WTC11 (cell line): ENCODE data around the gene SYT13. TPM values are rescaled to one million over a fixed set of nuclear protein-coding genes. Genes with fewer than 3 reads are reported as not detected.
A peak's percentile ranks its signal among the peaks of the same experiment; 100 is the strongest.
"Not testable (repeated sequence)": the region's sequence is repeated elsewhere in the genome, so short reads cannot be mapped to it uniquely, and the experiment has no call there.

Experiments
- ATAC-seq: fragments of 200-7000 bp; cut with Tn5 transposase; 2 replicates; pipeline ENCODE4 v1.10.0; 2021; ENCODE audit warnings: mild to moderate bottlenecking, moderate library complexity
- CTCF ChIA-PET: fragments of 300-600 bp; sonication (Branson Sonifier 250); formaldehyde crosslinking; loops from one replicate; lab custom pipeline; 2021; ENCODE audit warnings: antibody characterized with exemption; lab: Charles Lee
- POLR2A ChIA-PET: fragments of 350-600 bp; sonication (Branson Sonifier 250); formaldehyde crosslinking; loops from one replicate; lab custom pipeline; 2021; ENCODE audit warnings: antibody characterized with exemption; lab: Charles Lee
- DNase-seq: peaks from one replicate; pipeline ENCODE4 v3.0.0; 2021; ENCODE audit warnings: low spot score
- H3K27ac Mint-ChIP-seq: 2 replicates; pipeline ENCODE4 v1.8.0; 2021; ENCODE audit warnings: mixed read lengths
- H3K27me3 Mint-ChIP-seq: 2 replicates; pipeline ENCODE4 v1.8.0; 2021; ENCODE audit warnings: low read depth, mild to moderate bottlenecking, moderate library complexity, mixed read lengths
- H3K36me3 Mint-ChIP-seq: 2 replicates; pipeline ENCODE4 v1.8.0; 2021; ENCODE audit warnings: mixed read lengths
- H3K4me1 Mint-ChIP-seq: 2 replicates; pipeline ENCODE4 v1.8.0; 2022; ENCODE audit warnings: mixed read lengths
- H3K4me3 Mint-ChIP-seq: 2 replicates; pipeline ENCODE4 v1.8.0; 2021; ENCODE audit warnings: mild to moderate bottlenecking, moderate library complexity, mixed read lengths
- H3K9me3 Mint-ChIP-seq: 2 replicates; pipeline ENCODE4 v1.8.0; 2021; ENCODE audit warnings: mixed read lengths
- ATF1 ChIP-seq: sonication (generic); formaldehyde crosslinking; IDR thresholded peaks from 2 replicates; pipeline ENCODE4 v1.8.1; 2023; ENCODE audit warnings: mild to moderate bottlenecking, moderate library complexity, missing genetic modification reagents
- CBFB ChIP-seq: sonication (generic); formaldehyde crosslinking; IDR thresholded peaks from 2 replicates; pipeline ENCODE4 v1.8.1; 2022; ENCODE audit warnings: mild to moderate bottlenecking, low read depth, missing genetic modification reagents
- CREB1 ChIP-seq: sonication (generic); formaldehyde crosslinking; IDR thresholded peaks from 2 replicates; pipeline ENCODE4 v1.8.0; 2023; ENCODE audit warnings: mild to moderate bottlenecking, missing genetic modification reagents
- CTCF ChIP-seq: fragments of 200-600 bp; IDR thresholded peaks from 2 replicates; pipeline ENCODE4 v1.8.0; 2022; ENCODE audit warnings: antibody characterized with exemption
- ELF4 ChIP-seq: sonication (generic); formaldehyde crosslinking; IDR thresholded peaks from 2 replicates; pipeline ENCODE4 v1.8.1; 2022; ENCODE audit warnings: low read depth, mild to moderate bottlenecking, moderate library complexity, missing genetic modification reagents
- EMX1 ChIP-seq: fragments of 250-450 bp; sonication (Bioruptor Pico); IDR thresholded peaks from 2 replicates; pipeline ENCODE4 v1.8.0; 2021; ENCODE audit warnings: mild to moderate bottlenecking
- ETV6 ChIP-seq: sonication (generic); formaldehyde crosslinking; IDR thresholded peaks from 2 replicates; pipeline ENCODE4 v1.8.1; 2022; ENCODE audit warnings: mild to moderate bottlenecking, missing genetic modification reagents
- FOXJ3 ChIP-seq: sonication (generic); formaldehyde crosslinking; IDR thresholded peaks from 2 replicates; pipeline ENCODE4 v1.9.0; 2021; ENCODE audit warnings: missing genetic modification reagents, mild to moderate bottlenecking, borderline replicate concordance
- GABPB1 ChIP-seq: sonication (generic); formaldehyde crosslinking; IDR thresholded peaks from 2 replicates; pipeline ENCODE4 v1.8.1; 2023; ENCODE audit warnings: mild to moderate bottlenecking, missing genetic modification reagents
- TCF7 ChIP-seq: sonication (generic); formaldehyde crosslinking; IDR thresholded peaks from 2 replicates; pipeline ENCODE4 v1.8.0; 2022; ENCODE audit warnings: mild to moderate bottlenecking, low read depth, missing genetic modification reagents, moderate library complexity
- USF2 ChIP-seq: sonication (generic); formaldehyde crosslinking; IDR thresholded peaks from 2 replicates; pipeline ENCODE4 v1.8.1; 2023; ENCODE audit warnings: mild to moderate bottlenecking, missing genetic modification reagents, moderate library complexity
- ZNF138 ChIP-seq: sonication (generic); formaldehyde crosslinking; conservative IDR thresholded peaks from 2 replicates; pipeline ENCODE4 v1.8.1; 2022; ENCODE audit warnings: mild to moderate bottlenecking, moderate library complexity, missing genetic modification reagents
- total RNA-seq: library from RNA; stranded (reverse); gene quantifications from 3 replicates; pipeline ENCODE4 v1.2.3, GENCODE V29; 2021
- TF ChIP-seq, protein P1 (sequence below): sonication (generic); formaldehyde crosslinking; IDR thresholded peaks from 2 replicates; pipeline ENCODE4 v1.8.0; 2022; ENCODE audit warnings: mild to moderate bottlenecking, missing genetic modification reagents
- TF ChIP-seq, protein P2 (sequence below): sonication (generic); formaldehyde crosslinking; IDR thresholded peaks from 2 replicates; pipeline ENCODE4 v1.8.1; 2022; ENCODE audit warnings: low read depth, missing genetic modification reagents, borderline replicate concordance
- TF ChIP-seq, protein P3 (sequence below): fragments of 250-450 bp; sonication (Bioruptor Pico); IDR thresholded peaks from 2 replicates; pipeline ENCODE4 v1.9.0; 2021; ENCODE audit warnings: mild to moderate bottlenecking
- TF ChIP-seq, protein P4 (sequence below): fragments of 250-450 bp; sonication (Bioruptor Pico); IDR thresholded peaks from 2 replicates; pipeline ENCODE4 v2.1.2; 2022; ENCODE audit warnings: mild to moderate bottlenecking, moderate library complexity

The SYT13 gene
- total RNA-seq, 1 experiment from 2014 or later, result 10.8 TPM

DNA sequence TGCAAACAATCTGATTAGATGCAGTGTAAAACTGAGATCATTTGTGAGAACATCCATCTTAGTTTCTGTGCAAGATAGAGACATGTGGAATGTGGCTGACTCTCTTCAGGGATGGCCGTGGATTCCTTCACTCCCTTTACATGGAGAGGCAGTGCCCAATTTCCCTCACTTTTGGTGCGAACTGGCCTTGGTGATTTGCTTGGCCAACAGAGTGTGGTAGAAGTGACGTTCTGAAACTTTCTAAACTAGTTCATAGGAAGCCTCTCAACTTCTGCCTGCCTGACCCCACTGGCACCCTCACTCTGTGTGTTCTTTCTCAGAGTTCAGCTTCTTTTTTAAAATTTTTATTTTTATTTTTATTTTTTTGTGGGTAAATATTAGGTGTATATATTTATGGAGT, 9.9 kb upstream of the SYT13 start:
- POLR2A ChIA-PET, result no interaction called here
- Mint-ChIP-seq H3K4me1 (peaks cover 16% of the 10 kb centered on the region), H3K36me3 (no peaks in the 10 kb centered on the region), H3K9me3 (peaks cover 5% of the 10 kb centered on the region; the same call in 1 of the 2 replicates), H3K4me3 (no peak overlapping the region), H3K27me3 (peaks cover 87% of the 10 kb centered on the region), H3K27ac (no peak overlapping the region)
- CTCF ChIA-PET, result no interaction called here
- ATAC-seq (no peak), DNase-seq (no peak)
- TF ChIP-seq ATF1 (CRISPR knock-in tag), result no peak

DNA sequence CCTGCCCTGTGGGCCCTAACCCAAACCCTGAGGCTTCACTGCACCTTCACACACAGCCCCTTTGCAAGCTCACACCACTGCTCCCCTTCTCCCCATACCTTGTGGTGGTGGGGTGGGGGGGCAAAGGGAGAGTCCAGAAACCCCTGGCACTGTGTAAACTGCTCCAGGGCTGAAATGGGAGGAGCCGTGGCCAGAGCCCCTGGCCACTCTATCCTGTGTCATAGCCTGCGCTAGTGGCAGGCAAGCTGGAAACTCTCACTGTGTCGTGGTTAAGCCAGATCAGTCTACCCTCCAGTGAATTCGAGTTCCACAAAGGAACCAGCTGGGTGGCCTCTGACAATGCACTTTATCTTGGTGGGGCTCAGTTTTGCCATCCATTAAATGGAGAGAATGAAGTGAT, 8.4 kb upstream of the SYT13 start:
- ChIA-PET POLR2A (no interaction called here), CTCF (interaction anchor here (1.1 to 2.4 kb wide), 4 partner anchors 26 to 184 kb away, joined by 3 to 24 read pairs (median 10); no protein-coding TSS in a partner anchor)
- ATAC-seq (no peak), DNase-seq (no peak)
- H3K9me3 Mint-ChIP-seq, result peaks cover 5% of the 10 kb centered on the region; the same call in 1 of the 2 replicates
- no peak overlapping the region for H3K4me3 Mint-ChIP-seq
- no peak for TF ChIP-seq TCF7 (CRISPR knock-in tag)
- no peak for TF ChIP-seq CREB1 (CRISPR knock-in tag)
- no peak for TF ChIP-seq GABPB1 (CRISPR knock-in tag)
- no peak for TF ChIP-seq CBFB (CRISPR knock-in tag)
- TF ChIP-seq FOXJ3, result no peak
- no peak for TF ChIP-seq ELF4 (CRISPR knock-in tag)
- TF ChIP-seq, protein P1, sequence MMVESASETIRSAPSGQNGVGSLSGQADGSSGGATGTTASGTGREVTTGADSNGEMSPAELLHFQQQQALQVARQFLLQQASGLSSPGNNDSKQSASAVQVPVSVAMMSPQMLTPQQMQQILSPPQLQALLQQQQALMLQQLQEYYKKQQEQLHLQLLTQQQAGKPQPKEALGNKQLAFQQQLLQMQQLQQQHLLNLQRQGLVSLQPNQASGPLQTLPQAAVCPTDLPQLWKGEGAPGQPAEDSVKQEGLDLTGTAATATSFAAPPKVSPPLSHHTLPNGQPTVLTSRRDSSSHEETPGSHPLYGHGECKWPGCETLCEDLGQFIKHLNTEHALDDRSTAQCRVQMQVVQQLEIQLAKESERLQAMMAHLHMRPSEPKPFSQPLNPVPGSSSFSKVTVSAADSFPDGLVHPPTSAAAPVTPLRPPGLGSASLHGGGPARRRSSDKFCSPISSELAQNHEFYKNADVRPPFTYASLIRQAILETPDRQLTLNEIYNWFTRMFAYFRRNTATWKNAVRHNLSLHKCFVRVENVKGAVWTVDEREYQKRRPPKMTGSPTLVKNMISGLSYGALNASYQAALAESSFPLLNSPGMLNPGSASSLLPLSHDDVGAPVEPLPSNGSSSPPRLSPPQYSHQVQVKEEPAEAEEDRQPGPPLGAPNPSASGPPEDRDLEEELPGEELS (CRISPR knock-in tag), result no peak
- no peak overlapping the region for H3K27ac Mint-ChIP-seq
- peaks cover 12% of the 10 kb centered on the region for H3K4me1 Mint-ChIP-seq
- H3K36me3 Mint-ChIP-seq, result no peaks in the 10 kb centered on the region
- peaks cover 87% of the 10 kb centered on the region for H3K27me3 Mint-ChIP-seq

GRCh38 chr11:45293566-45294192, 7.5 kb upstream of the SYT13 start:
- POLR2A ChIA-PET, H3K9me3 Mint-ChIP-seq, H3K36me3 Mint-ChIP-seq, H3K4me3 Mint-ChIP-seq, H3K27ac Mint-ChIP-seq, H3K4me1 Mint-ChIP-seq: not testable (repeated sequence)
- CTCF ChIA-PET, result interaction anchor here (2.4 kb wide), 2 partner anchors 41 to 183 kb away, joined by 16 to 24 read pairs; no protein-coding TSS in a partner anchor
- ATAC-seq (peak; percentile 95), DNase-seq (peak; percentile 81)
- 0 out of 2 replicates have a peak, but pooled peaks have one; percentile 16 for TF ChIP-seq CTCF
- H3K27me3 Mint-ChIP-seq, result peaks cover 90% of the 10 kb centered on the region

- TF ChIP-seq, protein P2, sequence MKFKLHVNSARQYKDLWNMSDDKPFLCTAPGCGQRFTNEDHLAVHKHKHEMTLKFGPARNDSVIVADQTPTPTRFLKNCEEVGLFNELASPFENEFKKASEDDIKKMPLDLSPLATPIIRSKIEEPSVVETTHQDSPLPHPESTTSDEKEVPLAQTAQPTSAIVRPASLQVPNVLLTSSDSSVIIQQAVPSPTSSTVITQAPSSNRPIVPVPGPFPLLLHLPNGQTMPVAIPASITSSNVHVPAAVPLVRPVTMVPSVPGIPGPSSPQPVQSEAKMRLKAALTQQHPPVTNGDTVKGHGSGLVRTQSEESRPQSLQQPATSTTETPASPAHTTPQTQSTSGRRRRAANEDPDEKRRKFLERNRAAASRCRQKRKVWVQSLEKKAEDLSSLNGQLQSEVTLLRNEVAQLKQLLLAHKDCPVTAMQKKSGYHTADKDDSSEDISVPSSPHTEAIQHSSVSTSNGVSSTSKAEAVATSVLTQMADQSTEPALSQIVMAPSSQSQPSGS, result no peak
- TF ChIP-seq, protein P3, sequence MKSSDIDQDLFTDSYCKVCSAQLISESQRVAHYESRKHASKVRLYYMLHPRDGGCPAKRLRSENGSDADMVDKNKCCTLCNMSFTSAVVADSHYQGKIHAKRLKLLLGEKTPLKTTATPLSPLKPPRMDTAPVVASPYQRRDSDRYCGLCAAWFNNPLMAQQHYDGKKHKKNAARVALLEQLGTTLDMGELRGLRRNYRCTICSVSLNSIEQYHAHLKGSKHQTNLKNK (CRISPR knock-in tag), result no peak
- TF ChIP-seq ZNF138 (CRISPR knock-in tag), result no peak
- TF ChIP-seq ETV6, result no peak
- TF ChIP-seq USF2, result no peak
- no peak for TF ChIP-seq TCF7 (CRISPR knock-in tag)
- TF ChIP-seq EMX1, result no peak
- TF ChIP-seq, protein P4, sequence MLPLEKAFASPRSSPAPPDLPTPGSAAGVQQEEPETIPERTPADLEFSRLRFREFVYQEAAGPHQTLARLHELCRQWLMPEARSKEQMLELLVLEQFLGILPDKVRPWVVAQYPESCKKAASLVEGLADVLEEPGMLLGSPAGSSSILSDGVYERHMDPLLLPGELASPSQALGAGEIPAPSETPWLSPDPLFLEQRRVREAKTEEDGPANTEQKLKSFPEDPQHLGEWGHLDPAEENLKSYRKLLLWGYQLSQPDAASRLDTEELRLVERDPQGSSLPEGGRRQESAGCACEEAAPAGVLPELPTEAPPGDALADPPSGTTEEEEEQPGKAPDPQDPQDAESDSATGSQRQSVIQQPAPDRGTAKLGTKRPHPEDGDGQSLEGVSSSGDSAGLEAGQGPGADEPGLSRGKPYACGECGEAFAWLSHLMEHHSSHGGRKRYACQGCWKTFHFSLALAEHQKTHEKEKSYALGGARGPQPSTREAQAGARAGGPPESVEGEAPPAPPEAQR (CRISPR knock-in tag), result no peak
- ChIA-PET POLR2A (interaction anchor here (0.7 kb wide), 1 partner anchor 23 kb away, joined by 3 read pairs; no protein-coding TSS in a partner anchor), CTCF (interaction anchor here (0.7 to 3.2 kb wide), 2 partner anchors 38 to 180 kb away, joined by 3 to 25 read pairs; no protein-coding TSS in a partner anchor)
- Mint-ChIP-seq H3K9me3 (no peaks in the 10 kb centered on the region), H3K27me3 (peaks cover 86% of the 10 kb centered on the region), H3K4me3 (no peak overlapping the region), H3K27ac (no peak overlapping the region), H3K36me3 (no peaks in the 10 kb centered on the region), H3K4me1 (peaks cover 5% of the 10 kb centered on the region)
- ATAC-seq (no peak), DNase-seq (no peak)
These were observed 4.4 kb upstream of the SYT13 start for GRCh38 chr11:45290586-45290985.
